Stimulated activated naive CD4-positive, alpha-beta T cell (primary cell): ENCODE measurements around the gene CUEDC1.
A peak's percentile ranks its signal among the peaks of the same experiment; 100 is the strongest.

Experiments used
- DNase-seq, 6 experiments: peaks; one replicate each; lab custom pipeline; 2025; lab: John Stamatoyannopoulos, UW

CUEDC1 gene

DNA sequence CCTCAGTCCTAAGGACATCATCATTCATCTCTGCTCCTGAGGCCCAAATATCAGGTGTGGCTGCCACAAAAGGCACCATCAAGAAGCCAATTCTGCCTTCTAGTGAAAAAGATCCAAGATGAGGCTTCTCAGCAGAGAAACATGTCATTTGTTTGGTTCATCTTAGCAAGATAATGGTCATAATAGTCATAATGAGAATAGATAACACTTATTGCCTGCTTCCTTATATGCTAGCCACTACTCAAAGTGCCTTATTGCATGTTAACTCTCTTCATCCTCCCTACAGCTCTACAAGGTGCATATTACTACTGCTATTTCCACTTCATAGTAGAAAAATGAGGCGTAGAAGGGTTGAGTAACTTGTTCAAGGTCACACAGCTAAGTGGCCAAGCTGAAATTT, 60.4 kb downstream of the CUEDC1 start:
- no peak for DNase-seq

DNA sequence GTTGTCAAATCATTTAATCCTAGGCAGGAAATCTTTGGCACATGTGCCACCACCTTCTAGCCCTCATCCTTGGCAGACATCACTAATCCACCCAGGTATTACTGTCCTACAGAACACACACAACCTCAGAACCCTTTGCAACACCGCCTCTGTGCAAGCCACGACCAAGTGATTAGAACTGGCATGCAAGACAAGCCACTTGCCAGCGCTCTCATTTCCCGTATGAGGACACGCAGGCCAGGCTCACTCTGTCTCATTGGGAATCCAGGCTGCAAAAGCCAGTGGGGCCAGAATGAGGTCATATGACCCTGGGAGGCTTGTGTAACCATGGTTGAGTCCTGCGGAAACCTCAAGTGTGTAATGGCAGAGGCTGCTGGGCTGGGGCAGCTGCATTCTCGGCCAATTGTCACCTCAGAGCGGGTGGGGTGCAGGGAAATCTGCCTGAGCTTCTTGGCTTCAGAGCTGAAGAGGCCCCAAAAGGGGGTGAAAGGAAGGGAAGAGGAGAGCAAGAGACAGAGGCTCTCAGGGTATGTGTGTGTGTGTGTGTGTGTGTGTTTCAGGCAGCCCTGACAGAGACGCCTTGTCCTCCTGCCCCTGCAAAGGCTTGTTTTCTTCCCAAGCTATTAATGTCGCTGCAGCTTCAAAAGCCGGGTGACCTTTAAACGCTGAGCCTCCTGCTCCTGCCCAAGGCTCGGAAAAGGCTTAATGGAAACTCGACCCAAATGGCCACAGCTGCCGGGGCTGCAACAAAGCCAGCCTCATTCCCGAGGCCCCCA, 62.2 kb downstream of the CUEDC1 start:
- no peak for DNase-seq

DNA sequence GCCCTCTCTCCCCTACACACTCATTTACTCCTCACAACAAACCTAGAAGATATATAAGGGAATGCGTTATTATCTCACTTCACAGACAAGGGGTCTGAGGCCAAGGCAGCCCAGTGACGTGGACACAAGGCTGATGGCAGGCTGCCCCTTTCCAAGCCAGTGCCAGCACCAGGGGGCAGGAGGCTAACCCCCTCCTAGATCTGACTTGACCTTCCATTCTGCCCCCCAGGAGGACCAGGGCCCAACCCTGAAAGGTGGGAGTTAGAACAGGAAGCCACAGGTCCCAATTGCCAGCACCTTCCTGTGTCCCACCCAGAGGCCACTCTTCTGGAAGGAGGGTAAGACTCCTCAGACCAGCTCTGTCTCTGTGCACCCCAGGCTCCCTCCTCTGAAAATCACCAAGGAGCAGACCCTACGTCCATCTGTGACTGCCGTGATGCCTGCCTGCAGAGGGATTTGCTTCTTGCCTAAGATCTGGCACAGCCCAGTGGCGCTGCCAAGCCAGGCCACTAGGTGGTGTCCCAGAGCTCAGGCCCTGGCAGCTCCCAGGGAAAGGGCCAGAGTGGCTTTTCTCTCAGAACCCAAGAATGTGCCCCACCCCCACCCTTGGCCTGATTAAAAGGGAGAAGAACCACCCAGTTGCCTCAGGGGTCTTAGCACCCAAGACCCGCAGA, 62.9 kb downstream of the CUEDC1 start:
- peak; percentile 32 to 72 (median 60) for DNase-seq

DNA sequence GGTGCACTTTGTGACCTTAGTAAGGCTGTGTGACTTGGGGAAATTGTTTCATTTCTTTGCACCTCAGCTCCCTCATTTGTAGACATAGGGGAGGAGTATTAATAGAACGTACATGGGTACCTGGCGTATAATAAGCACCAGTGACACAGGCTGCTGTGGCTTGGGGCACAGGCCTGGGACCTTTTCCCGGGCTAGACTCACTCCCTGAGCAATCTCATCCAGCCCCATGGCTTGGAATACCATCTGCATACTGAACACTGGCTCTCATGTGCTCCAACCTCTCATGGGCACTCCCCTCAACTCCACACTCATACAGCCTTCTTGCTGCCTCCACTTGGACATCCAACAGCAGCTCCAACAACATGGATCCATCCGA, 64.4 kb downstream of the CUEDC1 start:
- DNase-seq: no peak

DNA sequence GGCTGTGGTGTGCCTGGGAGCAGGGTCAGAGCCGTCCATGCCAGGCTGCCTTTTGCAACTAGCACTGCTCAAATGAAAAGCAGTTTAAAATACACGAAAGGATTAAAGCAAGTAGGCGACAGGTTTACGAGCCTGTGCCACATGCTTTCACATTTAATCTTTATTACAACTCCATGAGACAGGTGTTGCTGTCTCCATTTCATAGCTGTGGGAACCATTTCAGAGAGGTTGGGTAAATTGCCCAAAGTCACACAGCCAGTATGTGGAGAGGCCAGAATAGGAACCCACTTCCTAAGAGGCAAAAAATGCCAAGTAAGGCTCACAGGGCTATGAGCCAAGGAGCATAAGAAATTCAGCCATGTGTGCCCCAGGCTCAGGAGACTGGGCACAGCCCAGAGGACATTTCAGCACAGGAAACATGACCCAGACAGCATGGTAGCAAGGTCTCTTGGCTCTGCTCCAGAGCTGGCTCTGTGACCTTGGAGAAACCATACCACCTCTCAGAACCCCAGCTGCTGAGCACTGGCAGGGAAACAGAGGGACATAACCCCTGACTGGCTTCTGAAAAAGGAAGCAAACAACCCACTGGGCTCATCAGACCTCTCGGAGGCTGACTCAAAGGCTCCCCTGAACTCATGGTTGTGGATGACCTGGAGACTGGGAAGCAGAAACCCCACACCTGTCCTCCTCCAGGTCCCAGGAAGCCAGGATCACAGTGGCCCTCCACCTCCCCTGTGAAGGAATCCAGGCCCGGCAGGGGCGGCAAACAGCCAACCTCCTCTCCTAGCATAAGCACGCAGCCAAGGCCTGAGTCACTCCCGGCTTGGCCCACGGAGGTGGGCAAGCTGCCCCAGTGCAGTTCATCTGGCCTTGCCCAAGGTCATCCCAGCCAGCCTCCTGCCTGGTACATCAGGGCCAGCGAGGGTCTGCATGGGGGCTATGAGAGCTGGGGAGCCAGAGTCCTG, 65.0 kb downstream of the CUEDC1 start:
- no peak for DNase-seq

- DNase-seq: no peak
These were observed 66.0 kb downstream of the CUEDC1 start for GRCh38 chr17:57889252-57889651.

GRCh38 chr17:57888311-57889216, 66.6 kb downstream of the CUEDC1 start:
- DNase-seq: no peak

- no peak for DNase-seq
These were observed 68.1 kb downstream of the CUEDC1 start for GRCh38 chr17:57887161-57887560.

DNA sequence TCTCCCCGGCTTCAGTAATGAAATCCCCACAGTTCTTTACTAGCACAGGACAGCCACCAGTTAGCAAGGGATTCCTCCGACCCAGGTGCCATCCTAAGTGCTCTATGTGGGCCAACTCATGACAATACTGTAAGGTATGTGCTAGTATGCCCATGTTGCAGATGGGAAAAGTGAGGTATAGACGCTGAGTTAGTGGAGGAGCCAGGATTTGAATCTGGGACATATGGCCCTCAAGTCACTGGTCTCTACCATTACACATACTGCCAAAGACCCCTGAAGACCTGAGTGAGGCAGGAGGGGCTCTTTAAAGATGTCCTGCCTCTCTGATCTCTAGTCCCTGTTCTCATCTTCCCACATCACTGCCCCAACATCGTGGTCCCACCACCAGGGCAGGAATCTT, 69.2 kb downstream of the CUEDC1 start:
- DNase-seq: no peak

GRCh38 chr17:57885148-57885915, 69.9 kb downstream of the CUEDC1 start:
- DNase-seq: no peak

- DNase-seq: no peak
These were observed 73.3 kb downstream of the CUEDC1 start for GRCh38 chr17:57881783-57882351.

- DNase-seq: no peak
These were observed 74.1 kb downstream of the CUEDC1 start for GRCh38 chr17:57881143-57881542.

DNA sequence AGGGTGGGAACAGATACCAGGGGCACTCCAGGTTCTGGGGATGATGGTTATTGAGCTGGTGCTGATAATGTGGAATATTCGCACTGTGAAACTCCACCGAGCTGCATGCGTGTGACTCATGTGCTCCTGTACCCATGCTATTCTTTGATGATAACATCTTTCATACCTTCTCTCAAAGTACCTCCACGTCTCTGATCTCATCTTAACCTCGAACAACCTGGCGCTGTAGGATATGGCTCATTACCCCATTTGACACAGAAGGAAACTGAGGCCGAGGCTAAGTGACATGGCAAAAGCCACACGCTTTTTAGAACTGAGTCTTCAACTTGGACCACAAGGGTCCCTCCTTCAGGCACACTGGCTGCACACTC, 75.1 kb downstream of the CUEDC1 start:
- DNase-seq: no peak

DNA sequence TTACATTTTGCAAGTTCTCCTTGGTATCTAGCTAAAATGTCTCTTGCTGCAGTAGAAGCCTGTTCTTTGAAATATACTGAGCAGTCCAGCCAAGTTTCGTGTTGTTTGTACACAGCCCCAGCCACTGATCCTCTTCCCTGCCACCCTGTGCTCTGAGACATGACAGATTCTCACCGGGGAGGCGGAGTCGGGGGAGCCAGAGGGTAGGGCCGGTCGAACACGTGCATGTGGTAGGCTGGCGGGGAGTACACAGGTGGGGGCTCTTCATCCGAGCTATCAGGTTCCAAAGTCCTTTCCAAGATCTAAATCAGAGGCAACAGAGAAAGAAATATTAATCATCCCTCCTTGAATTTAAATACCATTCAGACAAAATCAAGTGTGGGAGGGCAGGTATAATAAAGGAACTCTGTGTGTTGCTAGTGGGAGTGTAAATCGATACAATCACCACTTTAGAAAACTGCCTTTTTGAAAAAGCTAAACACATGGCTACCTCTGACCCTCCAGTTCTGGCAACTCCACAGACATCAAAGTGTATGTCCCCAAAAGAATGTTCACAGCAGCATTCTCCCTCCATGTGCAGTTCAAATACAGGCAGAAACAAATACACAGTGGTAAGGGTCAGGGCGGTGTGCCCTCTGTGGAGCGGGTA, 75.7 kb downstream of the CUEDC1 start:
- DNase-seq: no peak

DNA sequence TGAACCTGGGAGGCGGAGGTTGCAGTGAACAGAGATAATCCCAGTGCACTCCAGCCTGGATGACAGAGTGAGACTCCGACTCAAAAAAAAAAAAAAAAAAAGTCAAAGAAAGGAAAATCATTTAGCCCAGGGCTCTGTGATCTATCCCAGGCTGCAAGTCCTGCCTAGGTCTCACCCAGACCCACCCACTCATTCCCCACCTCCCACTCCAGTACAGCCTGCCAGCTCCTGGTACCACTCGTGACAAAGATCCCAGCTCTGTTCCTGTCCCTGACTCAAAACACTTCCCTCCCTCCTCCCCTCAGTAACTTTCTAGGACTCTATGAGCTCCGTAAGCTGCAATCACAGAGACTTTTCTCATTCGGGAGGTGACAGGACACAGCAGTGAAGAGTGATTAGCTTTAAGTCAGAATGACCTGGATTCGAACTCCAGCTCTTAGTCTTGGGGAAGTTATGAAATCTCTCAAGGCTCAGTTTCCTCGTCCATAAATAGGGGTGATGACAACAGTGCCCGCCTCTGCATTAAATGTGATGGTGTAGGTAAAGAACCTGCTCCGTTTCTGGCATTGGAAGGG, 77.3 kb downstream of the CUEDC1 start:
- no peak for DNase-seq

- no peak for DNase-seq
These were observed 78.4 kb downstream of the CUEDC1 start for GRCh38 chr17:57876866-57877237.

GRCh38 chr17:57876023-57876865, 79.0 kb downstream of the CUEDC1 start:
- no peak for DNase-seq

DNA sequence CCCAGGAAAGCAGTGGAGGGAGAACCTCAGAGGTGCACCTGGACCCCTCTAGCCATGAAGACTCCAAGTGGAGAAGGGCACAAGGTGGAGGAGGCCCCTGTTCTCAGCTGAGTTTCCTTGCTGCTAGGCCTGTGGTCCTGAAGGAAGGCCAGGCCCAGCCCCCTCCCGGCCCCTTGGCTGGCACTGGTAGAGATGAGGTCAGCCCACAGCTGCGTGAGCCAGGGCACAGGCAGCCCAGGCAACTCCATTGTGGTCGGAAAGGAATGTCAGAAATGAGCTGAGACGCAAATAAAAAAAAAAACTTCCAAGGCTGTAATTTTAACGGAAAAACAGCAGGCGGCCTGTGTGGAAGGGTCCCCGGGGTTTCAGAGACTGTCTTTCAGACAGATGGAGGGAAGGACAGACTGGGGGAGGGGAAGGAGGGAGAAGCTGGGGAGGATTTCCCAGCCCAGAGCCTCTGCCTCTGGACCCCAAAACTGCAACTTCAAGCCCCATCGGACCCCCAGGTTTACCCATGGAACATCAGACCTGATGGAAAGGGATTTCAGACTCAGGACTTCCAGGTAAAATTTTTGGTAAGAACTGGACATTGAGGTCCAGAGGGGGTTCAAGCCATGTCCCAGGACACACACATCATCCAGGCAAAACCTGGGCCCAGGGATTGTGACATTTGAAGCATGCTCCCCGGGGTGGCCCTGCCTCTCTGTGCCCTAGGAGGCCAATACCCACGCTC, 79.8 kb downstream of the CUEDC1 start:
- DNase-seq: no peak
